AG04449 (cell line): ENCODE results near the gene TET2.

Source experiments
- CTCF ChIA-PET: fragments of 350-600 bp; formaldehyde crosslinking; extraction: SDS; loops from one replicate; lab custom pipeline; 2021; ENCODE audit warnings: antibody characterized with exemption; lab: Yijun Ruan, JAX
- POLR2A ChIA-PET: fragments of 400-600, 350-600 bp; formaldehyde crosslinking; extraction: SDS; loops from one replicate; lab custom pipeline; 2020; ENCODE audit warnings: antibody characterized with exemption, inconsistent platforms; lab: Yijun Ruan, JAX
- DNase-seq: peaks from one replicate; pipeline ENCODE4 v3.0.0-alpha.2; 2010; ENCODE audit warnings: low read depth, low spot score
- H3K4me3 ChIP-seq: 2 replicates; pipeline ENCODE4 v1.5.1; 2011; ENCODE audit warnings: low read depth, mild to moderate bottlenecking, control low read depth, low read length
- TF ChIP-seq, protein P1 (sequence below): IDR thresholded peaks from one replicate; pipeline ENCODE4 v1.5.1; 2011; ENCODE audit warnings: mild to moderate bottlenecking, moderate library complexity, low read length, control low read depth, inconsistent platforms; ENCODE audit not compliant: insufficient read depth; ENCODE audit errors: missing control alignments

TET2 gene

DNA sequence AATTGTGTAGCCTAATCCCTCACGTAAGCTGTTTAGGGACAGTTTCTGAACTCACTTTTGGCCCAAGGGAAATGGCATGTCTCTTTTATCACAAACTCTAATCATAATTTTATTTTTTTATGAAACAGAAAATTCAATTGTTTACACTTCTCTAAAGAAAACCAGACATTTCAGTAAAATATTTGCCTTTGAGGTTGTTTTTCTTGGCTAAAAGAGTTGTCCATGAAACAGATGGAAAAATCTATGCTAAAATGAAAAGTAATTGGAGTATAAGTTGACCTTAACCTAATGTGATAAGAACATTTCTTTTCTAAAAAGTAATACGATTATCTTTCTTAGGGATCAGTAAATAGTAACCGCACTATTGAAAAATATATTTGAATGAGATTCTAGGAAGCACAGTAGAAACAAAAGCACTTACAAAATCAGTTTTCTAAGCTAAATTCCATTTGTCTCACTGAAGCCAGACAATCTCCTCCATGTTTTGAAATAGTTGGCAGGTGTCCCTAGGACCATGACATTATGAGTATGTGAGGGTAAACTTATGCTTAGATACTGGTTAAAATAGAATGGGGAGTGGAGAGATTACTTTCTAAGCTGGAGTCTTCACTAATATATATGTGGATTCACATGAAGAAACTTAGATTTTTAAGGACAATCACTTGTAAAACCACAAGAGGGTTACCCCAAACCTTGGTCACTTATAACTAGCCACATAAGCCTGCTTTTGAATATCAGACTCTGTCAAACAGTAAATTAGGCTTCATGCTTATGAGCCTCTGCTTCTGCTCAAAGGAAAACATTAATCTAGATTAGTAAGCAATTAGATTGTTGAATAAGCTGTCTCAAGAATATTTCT, 20.1 kb upstream of the TET2 start:
- ChIA-PET CTCF (interaction anchor here (1.3 to 1.6 kb wide), 2 partner anchors 12 to 14 kb away, joined by 4 to 5 read pairs; no protein-coding TSS in a partner anchor), POLR2A (no interaction called here)
- DNase-seq = no peak
- no peak overlapping the region for H3K4me3 ChIP-seq
- TF ChIP-seq, protein P1, sequence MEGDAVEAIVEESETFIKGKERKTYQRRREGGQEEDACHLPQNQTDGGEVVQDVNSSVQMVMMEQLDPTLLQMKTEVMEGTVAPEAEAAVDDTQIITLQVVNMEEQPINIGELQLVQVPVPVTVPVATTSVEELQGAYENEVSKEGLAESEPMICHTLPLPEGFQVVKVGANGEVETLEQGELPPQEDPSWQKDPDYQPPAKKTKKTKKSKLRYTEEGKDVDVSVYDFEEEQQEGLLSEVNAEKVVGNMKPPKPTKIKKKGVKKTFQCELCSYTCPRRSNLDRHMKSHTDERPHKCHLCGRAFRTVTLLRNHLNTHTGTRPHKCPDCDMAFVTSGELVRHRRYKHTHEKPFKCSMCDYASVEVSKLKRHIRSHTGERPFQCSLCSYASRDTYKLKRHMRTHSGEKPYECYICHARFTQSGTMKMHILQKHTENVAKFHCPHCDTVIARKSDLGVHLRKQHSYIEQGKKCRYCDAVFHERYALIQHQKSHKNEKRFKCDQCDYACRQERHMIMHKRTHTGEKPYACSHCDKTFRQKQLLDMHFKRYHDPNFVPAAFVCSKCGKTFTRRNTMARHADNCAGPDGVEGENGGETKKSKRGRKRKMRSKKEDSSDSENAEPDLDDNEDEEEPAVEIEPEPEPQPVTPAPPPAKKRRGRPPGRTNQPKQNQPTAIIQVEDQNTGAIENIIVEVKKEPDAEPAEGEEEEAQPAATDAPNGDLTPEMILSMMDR = no peak

DNA sequence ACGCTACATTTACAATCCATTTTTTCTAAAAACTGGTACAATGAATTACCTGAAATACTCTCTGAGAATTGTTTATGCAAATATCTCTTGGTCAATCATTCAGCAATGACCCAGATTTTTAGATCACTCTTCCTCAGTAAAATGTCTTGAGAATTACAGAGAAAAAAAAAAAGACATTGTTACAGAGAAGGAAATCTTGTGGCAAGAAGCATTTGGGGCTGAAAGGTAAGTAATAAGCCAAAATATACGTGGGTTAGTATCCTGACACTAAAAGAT, 19.6 kb upstream of the TET2 start:
- H3K4me3 ChIP-seq = no peak overlapping the region
- CTCF ChIA-PET = interaction anchor here (0.9 to 1.6 kb wide), 2 partner anchors 13 to 346 kb away, joined by 3 to 5 read pairs; no protein-coding TSS in a partner anchor
- DNase-seq = no peak
- POLR2A ChIA-PET = no interaction called here
- TF ChIP-seq, protein P1 = no peak

DNA sequence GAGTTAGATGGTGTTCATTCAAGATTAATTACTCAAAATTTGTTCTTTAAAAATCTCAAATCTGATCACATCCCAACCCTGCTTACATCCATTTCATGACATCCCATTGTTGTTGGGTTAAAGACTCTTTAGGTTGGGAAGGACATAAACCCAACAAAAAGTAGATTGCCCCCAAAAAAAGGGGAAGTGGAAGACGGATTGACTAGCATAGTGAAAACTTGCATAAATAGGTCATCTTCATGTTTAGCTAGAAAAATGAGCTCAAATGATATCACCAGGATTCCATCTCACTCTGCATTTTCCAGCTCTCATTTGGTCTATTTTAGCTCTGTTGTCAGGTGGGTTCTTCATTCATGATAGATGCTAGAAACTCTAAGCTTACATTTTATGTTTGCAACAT, 18.5 kb upstream of the TET2 start:
- TF ChIP-seq, protein P1 = no peak
- CTCF ChIA-PET = interaction anchor here (0.9 to 3.0 kb wide), 3 partner anchors 10 to 19 kb away, joined by 3 to 12 read pairs (median 3); no protein-coding TSS in a partner anchor
- no peak overlapping the region for H3K4me3 ChIP-seq
- POLR2A ChIA-PET = no interaction called here
- DNase-seq = no peak

DNA sequence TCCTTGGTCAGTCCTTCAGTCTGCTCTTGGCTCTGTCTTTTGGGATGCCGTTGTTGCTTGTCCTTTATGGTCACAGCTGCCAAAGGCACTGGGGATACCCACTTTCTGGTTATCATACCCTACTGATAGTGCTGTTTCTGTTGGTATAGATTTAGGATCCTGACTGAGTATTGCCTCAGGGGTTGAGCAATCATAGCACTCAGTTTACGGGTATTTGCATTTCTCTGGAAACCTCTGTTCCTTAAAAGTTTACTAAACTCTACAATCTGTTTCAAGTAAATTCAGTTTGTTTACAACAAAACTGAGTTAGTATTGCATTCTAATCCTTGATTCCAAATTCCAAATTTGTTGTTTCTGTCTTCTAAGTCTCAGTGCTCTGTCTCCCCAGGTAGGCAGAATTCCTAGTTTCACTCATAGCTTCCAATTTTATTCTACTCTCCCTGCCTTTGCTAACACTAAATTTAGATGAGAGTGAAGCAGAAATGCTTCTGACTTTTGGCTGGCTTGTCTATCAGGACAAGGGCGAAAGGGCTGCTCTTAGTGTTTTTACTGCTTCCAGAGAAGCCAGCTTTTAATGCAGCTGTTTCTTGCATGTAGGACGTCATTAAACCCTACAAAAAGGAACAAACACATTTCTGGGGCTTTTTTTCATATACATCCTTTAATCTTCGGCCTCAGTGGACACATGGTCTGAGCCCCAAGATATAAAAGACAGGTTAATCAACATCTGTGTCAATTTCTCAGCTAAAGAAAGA, 17.2 kb upstream of the TET2 start:
- CTCF ChIA-PET = interaction anchor here (3.0 kb wide), 1 partner anchor 11 kb away, joined by 12 read pairs; no protein-coding TSS in a partner anchor
- POLR2A ChIA-PET = no interaction called here
- DNase-seq = no peak
- H3K4me3 ChIP-seq = no peak overlapping the region
- TF ChIP-seq, protein P1 = no peak

DNA sequence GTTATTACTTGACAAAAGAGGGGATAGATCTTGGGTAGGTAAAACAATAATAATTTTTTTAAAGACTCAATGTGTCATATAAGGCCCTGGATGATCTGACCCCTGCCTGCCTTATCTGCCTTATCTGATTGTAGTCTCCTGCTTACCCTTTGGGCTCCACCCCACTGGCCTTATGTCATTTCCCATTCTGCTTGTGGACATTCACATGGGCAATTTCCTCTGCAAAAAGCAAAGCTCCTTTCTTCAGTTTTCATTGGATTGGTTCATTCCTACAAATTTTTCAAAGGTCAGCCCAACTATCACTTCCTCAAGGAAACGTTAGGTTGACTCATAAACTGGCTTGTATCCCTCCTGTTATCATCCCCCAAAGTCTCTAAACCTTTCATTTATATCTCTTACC, 15.7 kb upstream of the TET2 start:
- ChIA-PET POLR2A (no interaction called here), CTCF (interaction anchor here (1.1 to 1.4 kb wide), 2 partner anchors 10 to 341 kb away, joined by 4 to 9 read pairs; no protein-coding TSS in a partner anchor)
- no peak overlapping the region for H3K4me3 ChIP-seq
- TF ChIP-seq, protein P1 = no peak
- DNase-seq = no peak

DNA sequence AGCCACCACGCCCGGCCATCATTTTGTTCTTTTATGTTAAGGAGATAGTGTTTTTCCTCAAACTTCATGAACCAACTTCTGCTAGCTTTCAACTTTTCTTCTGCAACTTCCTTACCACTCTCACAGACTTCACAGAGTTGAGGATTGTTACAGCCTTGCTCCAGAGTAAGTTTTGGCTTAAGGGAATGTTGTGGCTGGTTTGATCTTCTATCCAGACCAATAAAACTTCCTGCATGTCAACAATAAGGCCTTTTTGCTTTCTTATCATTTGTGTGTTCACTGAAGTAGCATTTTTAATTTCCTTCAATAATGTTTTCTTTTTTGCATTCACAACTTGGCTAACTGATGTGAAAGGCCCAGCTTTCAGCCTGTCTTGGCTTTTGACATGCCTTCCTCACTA, 12.7 kb upstream of the TET2 start:
- DNase-seq = no peak
- TF ChIP-seq, protein P1 = no peak
- ChIA-PET POLR2A (no interaction called here), CTCF (interaction anchor here (1.4 kb wide), 1 partner anchor 340 kb away, joined by 5 read pairs; the partner anchor contains the start of gene PPA2)
- H3K4me3 ChIP-seq = no peak overlapping the region
